HEK293 (cell line): ENCODE data around the gene BLVRA.

Experiments
- CTCF ChIA-PET: fragments of 350-600 bp; formaldehyde crosslinking; extraction: SDS; loops from one replicate; lab custom pipeline; 2021; ENCODE audit warnings: antibody characterized with exemption; lab: Yijun Ruan, JAX
- POLR2A ChIA-PET: fragments of 300-600 bp; formaldehyde crosslinking; extraction: SDS; loops from one replicate; lab custom pipeline; 2020; ENCODE audit warnings: antibody characterized with exemption, inconsistent platforms; lab: Yijun Ruan, JAX
- H3K27ac ChIP-seq: fragments of 200-500 bp; sonication (Bioruptor generic); 2 replicates; pipeline ENCODE4 v1.5.1; 2014; ENCODE audit warnings: low read depth, low read length, control low read depth, inconsistent platforms; ENCODE audit errors: extremely low read depth
- H3K36me3 ChIP-seq, 2 experiments: fragments of 200-500 bp in 1 of 2; sonication (Bioruptor generic) in 1 of 2; 1 replicate in 1 of 2; 2 replicates in 1 of 2; pipeline ENCODE4 v1.5.1; 2014 to 2017; ENCODE audit warnings: inconsistent platforms in 2 of 2, low read length in 2 of 2; ENCODE audit not compliant: control insufficient read depth in 2 of 2, insufficient read depth in 1 of 2
- H3K4me1 ChIP-seq: fragments of 200-500 bp; sonication (Bioruptor generic); 2 replicates; pipeline ENCODE4 v1.5.1; 2014; ENCODE audit warnings: mild to moderate bottlenecking, low read length, inconsistent platforms; ENCODE audit not compliant: control insufficient read depth, insufficient read depth
- H3K4me3 ChIP-seq: 2 replicates; pipeline ENCODE4 v1.5.1; 2011; ENCODE audit warnings: low read depth, mild to moderate bottlenecking, control low read depth, low read length, moderate library complexity
- H3K9me3 ChIP-seq: fragments of 200-500 bp; sonication (Bioruptor generic); 2 replicates; pipeline ENCODE4 v1.5.1; 2014; ENCODE audit warnings: low read depth, low read length, inconsistent platforms; ENCODE audit not compliant: control insufficient read depth, insufficient read depth
- HIC1 ChIP-seq: fragments of 450-650 bp; formaldehyde crosslinking; IDR thresholded peaks from 2 replicates; pipeline ENCODE4 v1.5.1; 2016; ENCODE audit warnings: missing biosample characterization, missing genetic modification characterization
- HOXD13 ChIP-seq: sonication (generic); formaldehyde crosslinking; IDR thresholded peaks from 2 replicates; pipeline ENCODE4 v1.8.0; 2022; ENCODE audit warnings: missing genetic modification reagents, borderline replicate concordance
- KLF10 ChIP-seq: fragments of 450-650 bp; IDR thresholded peaks from 2 replicates; pipeline ENCODE4 v1.5.1; 2018; ENCODE audit warnings: missing biosample characterization, mild to moderate bottlenecking, missing genetic modification characterization
- REPIN1 ChIP-seq: fragments of 450-650 bp; formaldehyde crosslinking; IDR thresholded peaks from 2 replicates; pipeline ENCODE4 v1.5.1; 2017; ENCODE audit warnings: missing biosample characterization, missing genetic modification characterization, low read depth
- YY2 ChIP-seq: fragments of 450-650 bp; formaldehyde crosslinking; IDR thresholded peaks from 2 replicates; pipeline ENCODE4 v1.5.1; 2016; ENCODE audit warnings: missing biosample characterization, missing genetic modification characterization
- ZFP37 ChIP-seq: fragments of 450-650 bp; formaldehyde crosslinking; IDR thresholded peaks from 2 replicates; pipeline ENCODE4 v1.5.1; 2016; ENCODE audit warnings: missing biosample characterization, missing genetic modification characterization
- ZNF202 ChIP-seq: fragments of 450-650 bp; formaldehyde crosslinking; IDR thresholded peaks from 2 replicates; pipeline ENCODE4 v1.5.1; 2016; ENCODE audit warnings: missing biosample characterization, missing genetic modification characterization, borderline replicate concordance
- ZNF280C ChIP-seq: fragments of 450-650 bp; formaldehyde crosslinking; IDR thresholded peaks from 2 replicates; pipeline ENCODE4 v1.5.1; 2016; ENCODE audit warnings: missing biosample characterization, missing genetic modification characterization
- ZNF513 ChIP-seq: fragments of 450-650 bp; IDR thresholded peaks from 2 replicates; pipeline ENCODE4 v1.5.1; 2018; ENCODE audit warnings: missing biosample characterization, missing genetic modification characterization
- ZNF548 ChIP-seq: fragments of 450-650 bp; formaldehyde crosslinking; IDR thresholded peaks from 2 replicates; pipeline ENCODE4 v1.5.1; 2016; ENCODE audit warnings: missing biosample characterization, missing genetic modification characterization
- ZNF580 ChIP-seq: fragments of 450-650 bp; formaldehyde crosslinking; IDR thresholded peaks from 2 replicates; pipeline ENCODE4 v1.5.1; 2016; ENCODE audit warnings: missing biosample characterization, missing genetic modification characterization
- ZNF670 ChIP-seq: fragments of 450-650 bp; formaldehyde crosslinking; IDR thresholded peaks from 2 replicates; pipeline ENCODE4 v1.5.1; 2016; ENCODE audit warnings: missing biosample characterization, missing genetic modification characterization, low read depth
- ZSCAN23 ChIP-seq: fragments of 450-650 bp; formaldehyde crosslinking; IDR thresholded peaks from 2 replicates; pipeline ENCODE4 v1.5.1; 2016; ENCODE audit warnings: missing biosample characterization, missing genetic modification characterization
- ZSCAN4 ChIP-seq: fragments of 450-650 bp; formaldehyde crosslinking; IDR thresholded peaks from 2 replicates; pipeline ENCODE4 v1.5.1; 2017; ENCODE audit warnings: missing biosample characterization, missing genetic modification characterization
- TF ChIP-seq, protein P1 (sequence below): fragments of 450-650 bp; formaldehyde crosslinking; IDR thresholded peaks from 2 replicates; pipeline ENCODE4 v1.5.1; 2017; ENCODE audit warnings: missing biosample characterization, missing genetic modification characterization
- TF ChIP-seq, protein P2 (sequence below): fragments of 450-650 bp; formaldehyde crosslinking; IDR thresholded peaks from 2 replicates; pipeline ENCODE4 v1.5.1; 2016; ENCODE audit warnings: missing biosample characterization, missing genetic modification characterization

Gene BLVRA

GRCh38 chr7:43753271-43753810 lies 5.1 kb upstream of the BLVRA start (continued):
- TF ChIP-seq HIC1 (tag by site-specific recombination), result no peak
- TF ChIP-seq ZFP37 (tag by site-specific recombination), result no peak
- TF ChIP-seq, protein P1, sequence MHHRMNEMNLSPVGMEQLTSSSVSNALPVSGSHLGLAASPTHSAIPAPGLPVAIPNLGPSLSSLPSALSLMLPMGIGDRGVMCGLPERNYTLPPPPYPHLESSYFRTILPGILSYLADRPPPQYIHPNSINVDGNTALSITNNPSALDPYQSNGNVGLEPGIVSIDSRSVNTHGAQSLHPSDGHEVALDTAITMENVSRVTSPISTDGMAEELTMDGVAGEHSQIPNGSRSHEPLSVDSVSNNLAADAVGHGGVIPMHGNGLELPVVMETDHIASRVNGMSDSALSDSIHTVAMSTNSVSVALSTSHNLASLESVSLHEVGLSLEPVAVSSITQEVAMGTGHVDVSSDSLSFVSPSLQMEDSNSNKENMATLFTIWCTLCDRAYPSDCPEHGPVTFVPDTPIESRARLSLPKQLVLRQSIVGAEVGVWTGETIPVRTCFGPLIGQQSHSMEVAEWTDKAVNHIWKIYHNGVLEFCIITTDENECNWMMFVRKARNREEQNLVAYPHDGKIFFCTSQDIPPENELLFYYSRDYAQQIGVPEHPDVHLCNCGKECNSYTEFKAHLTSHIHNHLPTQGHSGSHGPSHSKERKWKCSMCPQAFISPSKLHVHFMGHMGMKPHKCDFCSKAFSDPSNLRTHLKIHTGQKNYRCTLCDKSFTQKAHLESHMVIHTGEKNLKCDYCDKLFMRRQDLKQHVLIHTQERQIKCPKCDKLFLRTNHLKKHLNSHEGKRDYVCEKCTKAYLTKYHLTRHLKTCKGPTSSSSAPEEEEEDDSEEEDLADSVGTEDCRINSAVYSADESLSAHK (tag by site-specific recombination), result no peak
- no peak for TF ChIP-seq ZSCAN23 (tag by site-specific recombination)
- TF ChIP-seq, all 188 proteins: peak for 0

DNA sequence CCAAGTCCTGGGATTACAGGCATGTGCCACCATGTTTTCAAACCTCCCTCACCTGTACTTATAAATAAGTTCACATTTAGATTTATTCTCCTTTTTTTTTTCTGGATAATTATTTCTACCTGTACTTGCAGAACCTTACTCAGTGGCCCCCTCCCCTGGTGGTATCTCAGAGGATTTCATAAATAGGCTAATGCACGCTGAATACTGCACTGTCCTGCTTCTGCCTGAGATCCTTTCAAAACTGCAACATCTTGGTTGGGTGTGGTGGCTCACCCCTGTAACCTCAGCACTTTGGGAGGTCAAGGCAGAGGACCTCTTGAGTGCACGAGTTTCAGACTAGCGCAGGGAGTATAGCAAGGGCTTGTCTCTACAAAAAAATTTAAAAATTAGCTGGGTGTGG lies 4.6 kb upstream of the BLVRA start:
- CTCF ChIA-PET, result interaction anchor here (0.7 kb wide), 1 partner anchor 63 kb away, joined by 3 read pairs; no protein-coding TSS in a partner anchor
- peaks cover 4% of the 10 kb centered on the region; the same call in 1 of the 2 replicates for H3K4me1 ChIP-seq

GRCh38 chr7:43754596-43754995 lies 3.9 kb upstream of the BLVRA start:
- ChIA-PET CTCF (interaction anchor here (0.6 kb wide), 1 partner anchor 101 kb away, joined by 3 read pairs; no protein-coding TSS in a partner anchor), POLR2A (no interaction called here)
- H3K27ac ChIP-seq, result no peak overlapping the region
- H3K4me1 ChIP-seq, result peaks cover 7% of the 10 kb centered on the region
- TF ChIP-seq YY2 (no peak), ZNF280C (tag by site-specific recombination) (no peak), ZNF513 (tag by site-specific recombination) (no peak), REPIN1 (tag by site-specific recombination) (no peak), ZNF670 (tag by site-specific recombination) (no peak), ZNF548 (tag by site-specific recombination) (no peak), ZSCAN4 (no peak), ZNF202 (tag by site-specific recombination) (no peak), ZNF580 (tag by site-specific recombination) (no peak), KLF10 (tag by site-specific recombination) (no peak)
- no peak overlapping the region for H3K4me3 ChIP-seq
- H3K9me3 ChIP-seq, result no peaks in the 10 kb centered on the region
- H3K36me3 ChIP-seq, result no peaks in the 10 kb centered on the region

More for the DNA sequence above, 4.6 kb upstream of the BLVRA start:
- no peaks in the 10 kb centered on the region for H3K36me3 ChIP-seq
- POLR2A ChIA-PET, result no interaction called here
- H3K4me3 ChIP-seq, result no peak overlapping the region
- TF ChIP-seq HOXD13 (CRISPR knock-in tag), result no peak
- TF ChIP-seq, protein P2, sequence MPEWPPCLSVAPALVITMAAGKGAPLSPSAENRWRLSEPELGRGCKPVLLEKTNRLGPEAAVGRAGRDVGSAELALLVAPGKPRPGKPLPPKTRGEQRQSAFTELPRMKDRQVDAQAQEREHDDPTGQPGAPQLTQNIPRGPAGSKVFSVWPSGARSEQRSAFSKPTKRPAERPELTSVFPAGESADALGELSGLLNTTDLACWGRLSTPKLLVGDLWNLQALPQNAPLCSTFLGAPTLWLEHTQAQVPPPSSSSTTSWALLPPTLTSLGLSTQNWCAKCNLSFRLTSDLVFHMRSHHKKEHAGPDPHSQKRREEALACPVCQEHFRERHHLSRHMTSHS (tag by site-specific recombination), result no peak
- TF ChIP-seq, all 188 proteins: peak for 0
- no peaks in the 10 kb centered on the region for H3K9me3 ChIP-seq
- H3K27ac ChIP-seq, result no peak overlapping the region
